Natural killer cell (primary cell): ENCODE measurements around the gene NPC1. TPM values are rescaled to one million over a fixed set of nuclear protein-coding genes. Genes with fewer than 3 reads are reported as not detected.

Source experiments
- ATAC-seq, 3 donors: fragments of 150-1000 bp in 2 of 3; fragments of 200-7000 bp in 1 of 3; cut with Tn5 transposase; 1 replicate in 1 of 3; 2 replicates in 2 of 3; pipeline ENCODE4 v1.10.0; 2021; ENCODE audit warnings: mild to moderate bottlenecking in 2 of 3, moderate library complexity in 2 of 3
- DNase-seq, 2 donors: peaks; one replicate each; pipeline versions ENCODE4 v3.0.0 to v3.0.0-alpha.2; 2013 to 2021; ENCODE audit warnings: mixed read lengths in 1 of 2
- H3K27ac ChIP-seq: one replicate; pipeline ENCODE4 v1.5.1; 2013; ENCODE audit warnings: mild to moderate bottlenecking, low read length
- H3K27me3 ChIP-seq: one replicate; pipeline ENCODE4 v1.6.1; 2013; ENCODE audit warnings: low read length; ENCODE audit not compliant: control insufficient read depth, insufficient read depth
- H3K36me3 ChIP-seq: one replicate; pipeline ENCODE4 v1.6.1; 2013; ENCODE audit warnings: low read length; ENCODE audit not compliant: control insufficient read depth, insufficient read depth
- H3K4me1 ChIP-seq: one replicate; pipeline ENCODE4 v1.6.1; 2013; ENCODE audit warnings: low read length; ENCODE audit not compliant: control insufficient read depth, insufficient read depth
- H3K4me3 ChIP-seq: one replicate; pipeline ENCODE4 v1.5.1; 2013; ENCODE audit warnings: low read length
- H3K9me3 ChIP-seq: one replicate; pipeline ENCODE4 v1.6.1; 2013; ENCODE audit warnings: low read length; ENCODE audit not compliant: control insufficient read depth, insufficient read depth
- H3K27ac Mint-ChIP-seq, 2 donors: one replicate each; pipeline ENCODE4 v1.8.0; 2022; ENCODE audit warnings: mild to moderate bottlenecking in 2 of 2, mixed read lengths in 2 of 2, moderate library complexity in 1 of 2
- H3K27me3 Mint-ChIP-seq, 2 donors: one replicate each; pipeline ENCODE4 v1.8.0; 2022; ENCODE audit warnings: low read depth in 2 of 2, mixed read lengths in 2 of 2
- H3K36me3 Mint-ChIP-seq: one replicate; pipeline ENCODE4 v1.8.0; 2022; ENCODE audit warnings: mixed read lengths
- H3K4me1 Mint-ChIP-seq, 2 donors: one replicate each; pipeline ENCODE4 v1.8.0; 2022; ENCODE audit warnings: mixed read lengths in 2 of 2
- H3K4me3 Mint-ChIP-seq: one replicate; pipeline ENCODE4 v1.8.0; 2022; ENCODE audit warnings: mild to moderate bottlenecking, moderate library complexity, mixed read lengths
- H3K9me3 Mint-ChIP-seq, 2 donors: one replicate each; pipeline ENCODE4 v1.8.0; 2022; ENCODE audit warnings: mixed read lengths in 2 of 2
- WGBS: methylation state at CpG from one replicate; pipeline ENCODE4 v1.1.7; 2013; ENCODE audit warnings: missing lambda C conversion rate; ENCODE audit not compliant: insufficient coverage; 5-methylcytosine and 5-hydroxymethylcytosine counted together
- intact Hi-C: fragments of 100-400 bp; cut with micrococcal nuclease; formaldehyde crosslinking; loops from one replicate; pipeline ENCODE4 v1.14.2; 2022
- total RNA-seq, 4 donors: library from RNA; stranded (reverse); fragments of 120-200 nt in 1 of 4; gene quantifications; one replicate each; pipeline versions ENCODE4 v1.2.3 to v1.2.4, GENCODE V29; 2013 to 2022
- TF ChIP-seq, protein P1 (sequence below): fragments of 200-600 bp; IDR thresholded peaks from one replicate; pipeline ENCODE4 v1.8.0; 2022; ENCODE audit warnings: antibody characterized with exemption

Gene NPC1
- total RNA-seq, 3 donors from 2014 or later (not counting 1 experiment from before 2014, with no cell fraction given), result 143 to 203 (median 173) TPM

GRCh38 chr18:23503038-23503962 lies 83.0 kb downstream of the NPC1 start, which contains the start of gene RMC1:
TSS of gene RMC1 (plus strand) at chr18:23503511. CDS start at chr18:23503619, 108 bp downstream.
- H3K4me1 Mint-ChIP-seq, result peaks cover 53 to 55% of the 10 kb centered on the region in 2 donors
- H3K4me1 ChIP-seq, result peaks cover 47% of the 10 kb centered on the region
- H3K9me3 Mint-ChIP-seq, result no peaks in the 10 kb centered on the region
- H3K36me3 ChIP-seq, result peaks cover 4% of the 10 kb centered on the region
- H3K9me3 ChIP-seq, result no peaks in the 10 kb centered on the region
- H3K4me3 ChIP-seq, result peak within 1 kb of the TSS; percentile 81
- no peaks in the 10 kb centered on the region for H3K36me3 Mint-ChIP-seq
- intact Hi-C loops, result loop anchor here (2.0 to 5.0 kb wide), 2 partner anchors 50 to 69 kb away; partner anchors contain the start of gene RIOK3
- ATAC-seq (peak; percentile 89 to 97 (median 91)), DNase-seq (peak; percentile 97 to 98)
- H3K27ac ChIP-seq, result peak within 1 kb of the TSS; percentile 90
- under 1% methylated on average over 110 of the region's 110 CpGs for WGBS
- H3K27ac Mint-ChIP-seq, result peak within 1 kb of the TSS; percentile 94
- H3K4me3 Mint-ChIP-seq, result peak within 1 kb of the TSS; percentile 98
- H3K27me3 ChIP-seq, result no peaks in the 10 kb centered on the region
- H3K27me3 Mint-ChIP-seq, result no peaks in the 10 kb centered on the region
- TF ChIP-seq, protein P1, sequence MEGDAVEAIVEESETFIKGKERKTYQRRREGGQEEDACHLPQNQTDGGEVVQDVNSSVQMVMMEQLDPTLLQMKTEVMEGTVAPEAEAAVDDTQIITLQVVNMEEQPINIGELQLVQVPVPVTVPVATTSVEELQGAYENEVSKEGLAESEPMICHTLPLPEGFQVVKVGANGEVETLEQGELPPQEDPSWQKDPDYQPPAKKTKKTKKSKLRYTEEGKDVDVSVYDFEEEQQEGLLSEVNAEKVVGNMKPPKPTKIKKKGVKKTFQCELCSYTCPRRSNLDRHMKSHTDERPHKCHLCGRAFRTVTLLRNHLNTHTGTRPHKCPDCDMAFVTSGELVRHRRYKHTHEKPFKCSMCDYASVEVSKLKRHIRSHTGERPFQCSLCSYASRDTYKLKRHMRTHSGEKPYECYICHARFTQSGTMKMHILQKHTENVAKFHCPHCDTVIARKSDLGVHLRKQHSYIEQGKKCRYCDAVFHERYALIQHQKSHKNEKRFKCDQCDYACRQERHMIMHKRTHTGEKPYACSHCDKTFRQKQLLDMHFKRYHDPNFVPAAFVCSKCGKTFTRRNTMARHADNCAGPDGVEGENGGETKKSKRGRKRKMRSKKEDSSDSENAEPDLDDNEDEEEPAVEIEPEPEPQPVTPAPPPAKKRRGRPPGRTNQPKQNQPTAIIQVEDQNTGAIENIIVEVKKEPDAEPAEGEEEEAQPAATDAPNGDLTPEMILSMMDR, result no peak

DNA sequence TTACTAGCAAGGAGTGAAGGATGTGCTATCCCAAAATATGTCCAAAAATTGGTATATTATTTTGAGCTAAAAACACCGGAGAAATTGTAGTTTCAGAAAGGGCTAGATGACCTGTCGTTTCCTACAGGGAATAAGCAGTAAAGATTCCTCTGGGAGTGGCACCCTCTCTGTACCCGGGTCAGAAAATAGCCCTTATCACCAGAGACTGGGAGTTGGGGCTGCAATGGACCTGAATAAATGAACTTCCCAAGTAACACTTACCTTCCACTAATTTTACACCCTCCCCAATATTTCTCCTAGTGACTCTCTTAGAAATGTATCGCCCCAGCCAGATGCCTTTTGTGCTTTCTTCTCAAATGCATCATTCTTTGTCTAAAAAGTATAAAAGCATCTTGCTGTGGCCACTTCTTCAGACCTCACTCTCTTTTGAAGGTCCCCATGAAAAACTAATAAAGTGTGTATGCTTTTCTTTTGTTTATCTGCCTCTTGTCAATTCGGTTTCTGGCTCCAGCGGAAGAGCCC lies 83.7 kb downstream of the NPC1 start:
- H3K36me3 ChIP-seq, result peaks cover 3% of the 10 kb centered on the region
- H3K4me1 Mint-ChIP-seq, result peaks cover 54 to 56% of the 10 kb centered on the region in 2 donors
- intact Hi-C loops, result loop anchor here (2.0 to 5.0 kb wide), 2 partner anchors 50 to 70 kb away; partner anchors contain the start of gene RIOK3
- TF ChIP-seq, protein P1, result no peak
- peak overlapping the region; percentile 90 for H3K27ac ChIP-seq
- no peaks in the 10 kb centered on the region for H3K9me3 Mint-ChIP-seq
- no peak for DNase-seq
- H3K4me1 ChIP-seq, result peaks cover 47% of the 10 kb centered on the region
- H3K36me3 Mint-ChIP-seq, result no peaks in the 10 kb centered on the region
- peak overlapping the region; percentile 86 for H3K4me3 Mint-ChIP-seq
- H3K27ac Mint-ChIP-seq, result peak overlapping the region; percentile 88 to 94
- WGBS, result 40% methylated on average over 6 of the region's 6 CpGs
- H3K27me3 ChIP-seq, result no peaks in the 10 kb centered on the region
- H3K9me3 ChIP-seq, result no peaks in the 10 kb centered on the region
- no peaks in the 10 kb centered on the region for H3K27me3 Mint-ChIP-seq
- peak overlapping the region; percentile 73 for H3K4me3 ChIP-seq
- ATAC-seq, result no peak

DNA sequence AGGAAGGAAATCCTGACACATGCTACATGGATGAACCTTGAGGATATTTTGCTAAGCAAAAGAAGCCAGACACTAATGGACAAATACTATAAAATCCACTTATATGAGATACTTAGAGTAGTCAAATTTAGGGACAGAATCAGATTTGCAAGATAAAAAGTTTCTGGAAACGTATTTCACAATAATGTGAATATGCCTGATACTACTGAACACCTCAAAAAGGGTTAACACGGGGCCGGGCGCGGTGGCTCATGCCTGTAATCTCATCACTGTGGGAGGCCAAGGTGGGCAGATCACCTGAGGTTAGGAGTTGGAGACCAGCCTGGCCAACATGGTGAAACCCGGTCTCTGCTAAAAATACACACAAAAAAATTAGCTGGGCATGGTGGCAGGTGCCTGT lies 84.7 kb downstream of the NPC1 start:
- H3K27ac Mint-ChIP-seq, result peak overlapping the region; percentile 26 to 94
- DNase-seq, result no peak
- Histone ChIP-seq H3K4me1 (peaks cover 47% of the 10 kb centered on the region), H3K36me3 (peaks cover 3% of the 10 kb centered on the region), H3K27me3 (no peaks in the 10 kb centered on the region), H3K9me3 (no peaks in the 10 kb centered on the region), H3K4me3 (no peak overlapping the region), H3K27ac (no peak overlapping the region)
- TF ChIP-seq, protein P1, result no peak
- H3K9me3 Mint-ChIP-seq, result no peaks in the 10 kb centered on the region
- peaks cover 46 to 52% of the 10 kb centered on the region in 2 donors for H3K4me1 Mint-ChIP-seq
- intact Hi-C loops, result loop anchor here (2.0 to 5.0 kb wide), 2 partner anchors 49 to 71 kb away; partner anchors contain the start of gene RIOK3
- peak overlapping the region; percentile 21 for H3K4me3 Mint-ChIP-seq
- 98% methylated on average over 6 of the region's 6 CpGs for WGBS
- no peaks in the 10 kb centered on the region for H3K27me3 Mint-ChIP-seq
- ATAC-seq, result no peak
- H3K36me3 Mint-ChIP-seq, result no peaks in the 10 kb centered on the region
